Measurements from ENCODE around the gene SASH1. TPM values are rescaled to one million over a fixed set of nuclear protein-coding genes. Genes with fewer than 3 reads are reported as not detected.
"Not testable (repeated sequence)": the region's sequence is repeated elsewhere in the genome, so short reads cannot be mapped to it uniquely, and the experiment has no call there.

The SASH1 gene
- total RNA-seq, 1 donor from 2014 or later: 70.2 TPM

- TF ChIP-seq CTCF (IDR thresholded peaks at IDR 0.05): no peak
- H3K4me3 ChIP-seq: no peak overlapping the region
- no peak for DNase-seq (ENCODE audit: low spot score in 2 of 2)
- H3K27me3 ChIP-seq: no peaks in the 10 kb centered on the region
- H3K9me3 ChIP-seq: no peaks in the 10 kb centered on the region
- H3K36me3 ChIP-seq: no peaks in the 10 kb centered on the region
- intact Hi-C loops (cut with DNase I): no loop called here
- H3K4me1 ChIP-seq: peaks cover 0 to 8% of the 10 kb centered on the region in 2 donors
- H3K27ac ChIP-seq: peak overlapping the region in 1 of 2 donors; percentile 1
These were observed 31.6 kb downstream of the SASH1 start for GRCh38 chr6:148374040-148374774.

- no peak for DNase-seq (ENCODE audit: low spot score in 2 of 2)
- intact Hi-C loops (cut with DNase I): no loop called here
- Histone ChIP-seq H3K4me3 (no peak overlapping the region), H3K4me1 (peaks cover 0 to 4% of the 10 kb centered on the region in 2 donors), H3K9me3 (no peaks in the 10 kb centered on the region), H3K36me3 (no peaks in the 10 kb centered on the region), H3K27me3 (no peaks in the 10 kb centered on the region), H3K27ac (no peak overlapping the region)
- no peak for TF ChIP-seq CTCF (IDR thresholded peaks at IDR 0.05)
These were observed 32.8 kb downstream of the SASH1 start for GRCh38 chr6:148375401-148375800.

- DNase-seq (ENCODE audit: low spot score in 2 of 2): no peak
- Histone ChIP-seq H3K27ac (peak overlapping the region; percentile 11 to 57), H3K9me3 (no peaks in the 10 kb centered on the region), H3K36me3 (no peaks in the 10 kb centered on the region), H3K4me3 (no peak overlapping the region), H3K4me1 (peaks cover 0 to 13% of the 10 kb centered on the region in 2 donors), H3K27me3 (no peaks in the 10 kb centered on the region)
- intact Hi-C loops (cut with DNase I): no loop called here
- no peak for TF ChIP-seq CTCF (IDR thresholded peaks at IDR 0.05)
These were observed 36.8 kb downstream of the SASH1 start for GRCh38 chr6:148379481-148379880.

- Histone ChIP-seq H3K4me1 (peaks cover 0 to 16% of the 10 kb centered on the region in 2 donors), H3K36me3 (no peaks in the 10 kb centered on the region), H3K9me3 (no peaks in the 10 kb centered on the region), H3K27me3 (no peaks in the 10 kb centered on the region), H3K27ac (peak overlapping the region; percentile 11 to 57), H3K4me3 (no peak overlapping the region)
- TF ChIP-seq CTCF (IDR thresholded peaks at IDR 0.05): no peak
- intact Hi-C loops (cut with DNase I): loop anchor here (5.0 kb wide), 1 partner anchor 33 kb away; no protein-coding TSS in a partner anchor
- no peak for DNase-seq (ENCODE audit: low spot score in 2 of 2)
These were observed 37.5 kb downstream of the SASH1 start for GRCh38 chr6:148379966-148380713.

GRCh38 chr6:148382051-148382450, 39.4 kb downstream of the SASH1 start:
- intact Hi-C loops (cut with DNase I): loop anchor here (5.0 kb wide), 1 partner anchor 35 kb away; no protein-coding TSS in a partner anchor
- H3K4me1 ChIP-seq: peaks cover 0 to 16% of the 10 kb centered on the region in 2 donors
- not testable (repeated sequence) for H3K27me3 ChIP-seq; H3K36me3 ChIP-seq; H3K4me3 ChIP-seq; DNase-seq (ENCODE audit: low spot score in 2 of 2); H3K9me3 ChIP-seq
- peak overlapping the region; percentile 26 to 27 for H3K27ac ChIP-seq

GRCh38 chr6:148382861-148383260, 40.2 kb downstream of the SASH1 start:
- no peak overlapping the region for H3K27ac ChIP-seq
- intact Hi-C loops (cut with DNase I): loop anchor here (5.0 kb wide), 1 partner anchor 36 kb away; no protein-coding TSS in a partner anchor
- DNase-seq (ENCODE audit: low spot score in 2 of 2): no peak
- TF ChIP-seq CTCF (IDR thresholded peaks at IDR 0.05): no peak
- no peak overlapping the region for H3K4me3 ChIP-seq
- peaks cover 0 to 16% of the 10 kb centered on the region in 2 donors for H3K4me1 ChIP-seq
- H3K27me3 ChIP-seq: no peaks in the 10 kb centered on the region
- H3K9me3 ChIP-seq: no peaks in the 10 kb centered on the region
- H3K36me3 ChIP-seq: no peaks in the 10 kb centered on the region
